WI38 (cell line): ENCODE data around the gene OR6M1.

Experiments
- H3K4me3 ChIP-seq: 2 replicates; pipeline ENCODE4 v1.5.1; 2011; ENCODE audit warnings: low read depth, mild to moderate bottlenecking, control low read depth, low read length
- CTCF ChIP-seq: IDR thresholded peaks from 2 replicates; pipeline ENCODE4 v1.5.1; 2012; ENCODE audit warnings: low read depth, mild to moderate bottlenecking, control low read depth, low read length

OR6M1 gene

GRCh38 chr11:123806249-123806648, at the start of gene OR6M1:
Gene OR6M1 (minus strand): TSS chr11:123806349. CDS start chr11:123806349, 0 bp downstream.
- no peak for TF ChIP-seq CTCF

GRCh38 chr11:123853038-123853437, 46.9 kb upstream of the OR6M1 start:
- no peak overlapping the region for H3K4me3 ChIP-seq
- no peak for TF ChIP-seq CTCF

More at GRCh38 chr11:123806249-123806648, at the start of gene OR6M1:
- H3K4me3 ChIP-seq: no peak within 1 kb of the TSS

DNA sequence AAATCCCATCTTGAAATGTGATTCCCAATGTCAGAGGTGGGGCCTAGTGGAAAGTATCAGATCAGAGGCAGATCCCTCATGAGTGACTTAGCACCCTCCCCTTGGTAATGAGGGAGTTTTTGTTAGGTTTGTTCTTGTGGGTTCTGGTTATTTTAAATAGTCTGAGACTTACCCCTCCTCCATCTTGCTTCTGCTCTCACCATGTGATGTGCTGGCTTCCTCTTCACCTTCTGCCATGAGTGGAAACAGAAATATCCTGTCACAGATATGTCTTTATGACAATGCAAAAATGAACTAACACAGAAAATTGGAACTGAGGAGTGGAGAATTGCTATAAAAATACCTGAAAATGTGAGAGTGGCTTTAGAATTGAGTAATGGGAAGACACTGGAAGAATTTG, 46.2 kb upstream of the OR6M1 start:
- no peak for TF ChIP-seq CTCF

DNA sequence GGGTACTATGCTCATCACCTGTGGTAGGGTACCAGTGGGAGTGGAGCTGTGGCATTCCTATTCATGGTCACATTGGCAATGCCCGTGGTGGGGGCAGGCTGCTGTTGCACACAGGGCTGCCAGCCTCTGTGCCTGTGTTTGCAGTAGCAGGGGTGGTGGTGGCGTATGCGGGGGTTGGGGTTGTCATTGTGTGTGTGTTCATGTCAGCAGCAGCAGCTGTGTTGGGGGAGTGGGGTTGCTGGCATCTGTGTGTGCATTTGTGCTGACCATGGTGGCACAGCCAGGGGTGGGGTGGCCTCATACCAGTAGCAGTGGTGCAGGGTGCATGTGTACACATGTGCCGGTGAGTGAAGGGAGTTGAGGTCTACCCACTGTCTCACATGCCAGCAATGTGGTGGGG, 45.0 kb upstream of the OR6M1 start:
- H3K4me3 ChIP-seq: no peak overlapping the region
- no peak for TF ChIP-seq CTCF

More for the DNA sequence above, 46.2 kb upstream of the OR6M1 start:
- no peak overlapping the region for H3K4me3 ChIP-seq

DNA sequence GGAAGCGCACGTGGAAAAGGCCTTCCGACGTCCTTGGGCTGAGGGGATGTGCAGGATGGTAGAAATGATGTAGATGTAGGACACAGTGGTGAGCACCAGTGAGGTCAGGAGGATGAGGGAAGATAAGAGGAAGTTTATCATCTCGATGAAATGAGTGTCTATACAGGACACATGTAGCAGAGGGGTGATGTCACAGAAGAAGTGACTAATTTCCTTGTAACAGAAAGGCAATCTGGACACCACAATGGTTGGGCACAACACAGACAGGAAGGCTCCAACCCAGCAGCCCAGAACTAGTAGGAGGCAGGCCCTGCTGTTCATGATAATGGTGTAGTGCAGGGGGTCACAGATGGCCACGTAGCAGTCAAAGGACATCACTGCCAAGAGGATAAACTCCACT, 35.0 kb upstream of the OR6M1 start:
- H3K4me3 ChIP-seq: no peak overlapping the region
- TF ChIP-seq CTCF: no peak

GRCh38 chr11:123839131-123839530, 33.0 kb upstream of the OR6M1 start:
- TF ChIP-seq CTCF: no peak
- no peak overlapping the region for H3K4me3 ChIP-seq

- no peak for TF ChIP-seq CTCF
- H3K4me3 ChIP-seq: no peak overlapping the region
These were observed 32.5 kb upstream of the OR6M1 start for GRCh38 chr11:123838659-123839058.
